ENCODE data around the gene KCTD10.
A peak's percentile ranks its signal among the peaks of the same experiment; 100 is the strongest.

Gene KCTD10

DNA sequence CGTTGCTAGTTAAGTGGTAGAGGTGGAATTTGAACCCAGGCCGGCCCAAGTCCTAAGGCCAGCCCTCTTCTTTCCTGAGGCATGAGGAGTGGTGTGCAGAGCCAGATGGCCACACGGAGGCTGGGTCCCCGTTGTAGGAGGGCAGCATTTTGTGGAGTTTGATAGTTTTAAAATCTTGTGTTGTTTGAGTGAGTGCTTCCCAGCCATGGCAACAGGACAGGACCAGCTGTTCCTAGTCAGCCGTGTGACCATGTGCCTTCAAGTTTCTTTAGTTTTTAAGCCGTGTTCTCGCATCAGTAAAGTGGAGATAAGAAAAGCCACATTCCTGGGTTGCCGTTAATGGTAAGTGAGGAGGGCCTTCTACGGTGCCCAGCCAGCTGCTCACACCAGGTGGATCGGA lies 44.7 kb upstream of the KCTD10 start:
- ChIA-PET POLR2A (no interaction called here), CTCF (interaction anchor here (1.1 to 10.6 kb wide), 7 partner anchors 8 to 323 kb away, joined by 3 to 204 read pairs (median 4); no protein-coding TSS in a partner anchor)
- DNase-seq (ENCODE audit: low read depth, low spot score), result no peak
- no peak overlapping the region for H3K4me3 ChIP-seq (ENCODE audit: low read depth, low read length)
- TF ChIP-seq, protein P1, sequence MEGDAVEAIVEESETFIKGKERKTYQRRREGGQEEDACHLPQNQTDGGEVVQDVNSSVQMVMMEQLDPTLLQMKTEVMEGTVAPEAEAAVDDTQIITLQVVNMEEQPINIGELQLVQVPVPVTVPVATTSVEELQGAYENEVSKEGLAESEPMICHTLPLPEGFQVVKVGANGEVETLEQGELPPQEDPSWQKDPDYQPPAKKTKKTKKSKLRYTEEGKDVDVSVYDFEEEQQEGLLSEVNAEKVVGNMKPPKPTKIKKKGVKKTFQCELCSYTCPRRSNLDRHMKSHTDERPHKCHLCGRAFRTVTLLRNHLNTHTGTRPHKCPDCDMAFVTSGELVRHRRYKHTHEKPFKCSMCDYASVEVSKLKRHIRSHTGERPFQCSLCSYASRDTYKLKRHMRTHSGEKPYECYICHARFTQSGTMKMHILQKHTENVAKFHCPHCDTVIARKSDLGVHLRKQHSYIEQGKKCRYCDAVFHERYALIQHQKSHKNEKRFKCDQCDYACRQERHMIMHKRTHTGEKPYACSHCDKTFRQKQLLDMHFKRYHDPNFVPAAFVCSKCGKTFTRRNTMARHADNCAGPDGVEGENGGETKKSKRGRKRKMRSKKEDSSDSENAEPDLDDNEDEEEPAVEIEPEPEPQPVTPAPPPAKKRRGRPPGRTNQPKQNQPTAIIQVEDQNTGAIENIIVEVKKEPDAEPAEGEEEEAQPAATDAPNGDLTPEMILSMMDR (IDR thresholded peaks at IDR 0.05; ENCODE audit: insufficient read depth, low read length, missing control alignments), result no peak

- TF ChIP-seq, protein P1 (IDR thresholded peaks at IDR 0.05; ENCODE audit: insufficient read depth, low read length, missing control alignments), result no peak
- ChIA-PET CTCF (interaction anchor here (0.7 to 10.6 kb wide), 25 partner anchors 10 to 325 kb away, joined by 3 to 204 read pairs (median 5); partner anchors contain the start of gene MVK), POLR2A (no interaction called here)
- H3K4me3 ChIP-seq (ENCODE audit: low read depth, low read length), result no peak overlapping the region
- no peak for DNase-seq (ENCODE audit: low read depth, low spot score)
Observed at GRCh38 chr12:109519787-109520186, 42.7 kb upstream of the KCTD10 start.

GRCh38 chr12:109518820-109519665 lies 41.9 kb upstream of the KCTD10 start:
- ChIA-PET CTCF (interaction anchor here (0.6 to 10.6 kb wide), 37 partner anchors 10 to 330 kb away, joined by 3 to 204 read pairs (median 4); partner anchors contain the start of genes MVK and UBE3B), POLR2A (no interaction called here)
- DNase-seq (ENCODE audit: low read depth, low spot score), result peak; percentile 67
- TF ChIP-seq, protein P1 (IDR thresholded peaks at IDR 0.05; ENCODE audit: insufficient read depth, low read length, missing control alignments), result peak; percentile 77
- no peak overlapping the region for H3K4me3 ChIP-seq (ENCODE audit: low read depth, low read length)

DNA sequence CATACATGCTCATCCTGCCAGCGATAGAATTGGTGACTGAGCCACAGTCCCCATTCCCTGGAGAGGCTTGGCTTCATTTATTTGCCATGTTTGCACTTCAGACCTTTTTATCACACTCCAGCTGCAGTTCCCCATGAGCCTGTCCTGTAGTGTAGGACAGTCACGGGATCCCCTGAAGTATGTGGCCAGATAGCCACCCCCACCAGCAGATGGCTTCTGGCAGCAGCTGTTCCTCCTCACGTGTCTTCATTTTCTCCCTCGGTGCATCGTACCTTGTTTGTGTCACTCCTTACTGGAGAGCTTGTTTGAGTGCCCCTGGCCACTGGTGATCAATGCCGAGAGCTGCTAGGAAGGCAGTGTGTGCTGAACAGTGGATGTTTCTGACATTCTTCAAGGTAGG lies 40.5 kb upstream of the KCTD10 start:
- no peak for DNase-seq (ENCODE audit: low read depth, low spot score)
- no peak overlapping the region for H3K4me3 ChIP-seq (ENCODE audit: low read depth, low read length)
- TF ChIP-seq, protein P1 (IDR thresholded peaks at IDR 0.05; ENCODE audit: insufficient read depth, low read length, missing control alignments), result no peak
- POLR2A ChIA-PET, result no interaction called here
- CTCF ChIA-PET, result interaction anchor here (1.0 to 10.6 kb wide), 16 partner anchors 8 to 396 kb away, joined by 3 to 204 read pairs (median 8); no protein-coding TSS in a partner anchor

DNA sequence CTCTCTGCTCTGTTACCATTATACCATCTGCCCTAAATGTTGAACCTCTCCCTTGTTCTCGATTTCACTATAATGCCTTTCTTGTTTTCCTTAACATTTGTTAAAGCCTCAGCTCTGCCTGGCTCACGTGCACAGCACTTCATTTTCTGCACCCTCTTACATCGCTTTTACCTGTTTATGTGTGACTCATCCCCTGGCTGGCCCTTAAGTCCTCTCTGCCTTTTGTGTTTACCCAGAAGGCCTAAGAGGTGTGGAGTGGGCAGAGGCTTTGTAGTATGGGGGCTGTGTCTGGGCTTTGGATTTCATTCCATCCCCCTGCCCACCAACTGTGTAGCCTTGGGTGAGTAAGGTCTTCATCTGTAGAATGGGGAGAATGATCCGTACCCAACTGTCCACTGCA lies 36.9 kb upstream of the KCTD10 start:
- TF ChIP-seq, protein P1 (IDR thresholded peaks at IDR 0.05; ENCODE audit: insufficient read depth, low read length, missing control alignments), result no peak
- DNase-seq (ENCODE audit: low read depth, low spot score), result no peak
- ChIA-PET CTCF (interaction anchor here (0.9 to 3.4 kb wide), 2 partner anchors 9 to 86 kb away, joined by 4 to 13 read pairs; no protein-coding TSS in a partner anchor), POLR2A (no interaction called here)
- H3K4me3 ChIP-seq (ENCODE audit: low read depth, low read length), result no peak overlapping the region

GRCh38 chr12:109513051-109513450 lies 36.0 kb upstream of the KCTD10 start:
- TF ChIP-seq, protein P1 (IDR thresholded peaks at IDR 0.05; ENCODE audit: insufficient read depth, low read length, missing control alignments), result no peak
- no peak overlapping the region for H3K4me3 ChIP-seq (ENCODE audit: low read depth, low read length)
- DNase-seq (ENCODE audit: low read depth, low spot score), result no peak
- POLR2A ChIA-PET, result no interaction called here
- CTCF ChIA-PET, result interaction anchor here (0.9 to 3.4 kb wide), 4 partner anchors 9 to 85 kb away, joined by 3 to 13 read pairs (median 4); no protein-coding TSS in a partner anchor

Data from AG04449 (cell line).